CD4-positive, alpha-beta T cell (primary cell): ENCODE data around the gene PHF1. TPM values are rescaled to one million over a fixed set of nuclear protein-coding genes. Genes with fewer than 3 reads are reported as not detected.
A peak's percentile ranks its signal among the peaks of the same experiment; 100 is the strongest.

ENCODE experiments used
- ATAC-seq: fragments of 200-7000 bp; cut with Tn5 transposase; one replicate; pipeline ENCODE4 v1.10.0; 2022; ENCODE audit warnings: mild to moderate bottlenecking; ENCODE audit not compliant: poor library complexity
- CTCF ChIA-PET: fragments of 350-600 bp; sonication (Branson Sonifier 250); formaldehyde crosslinking; loops from one replicate; lab custom pipeline; 2021; ENCODE audit warnings: antibody characterized with exemption, inconsistent platforms; lab: Charles Lee
- POLR2A ChIA-PET: fragments of 350-600 bp; sonication (Branson Sonifier 250); formaldehyde crosslinking; loops from one replicate; lab custom pipeline; 2021; ENCODE audit warnings: antibody characterized with exemption, inconsistent platforms; lab: Charles Lee
- DNase-seq, 14 experiments: peaks; one replicate each; pipeline ENCODE4 v3.0.0-alpha.2; 2013 to 2020; ENCODE audit warnings: mixed read lengths in 2 of 14
- H3K27ac ChIP-seq, 2 donors: one replicate each; pipeline versions ENCODE4 v1.5.1 to v1.7.0; 2013; ENCODE audit warnings: low read length in 2 of 2, low read depth in 1 of 2, mild to moderate bottlenecking in 1 of 2
- H3K27me3 ChIP-seq, 2 experiments: 1 replicate in 1 of 2; 2 replicates in 1 of 2; pipeline versions ENCODE4 v1.6.1 to v1.7.0; 2013; ENCODE audit warnings: low read length in 2 of 2, control low read depth in 1 of 2, mild to moderate bottlenecking in 1 of 2, moderate library complexity in 1 of 2; ENCODE audit not compliant: insufficient read depth in 2 of 2, control insufficient read depth in 1 of 2
- H3K36me3 ChIP-seq: one replicate; pipeline ENCODE4 v1.6.1; 2013; ENCODE audit warnings: low read length, control low read depth; ENCODE audit not compliant: insufficient read depth
- H3K4me1 ChIP-seq: one replicate; pipeline ENCODE4 v1.6.1; 2013; ENCODE audit warnings: low read length, control low read depth; ENCODE audit not compliant: insufficient read depth
- H3K4me3 ChIP-seq: one replicate; pipeline ENCODE4 v1.5.1; 2013; ENCODE audit warnings: mild to moderate bottlenecking, low read length, moderate library complexity
- H3K9me3 ChIP-seq, 2 experiments: 1 replicate in 1 of 2; 2 replicates in 1 of 2; pipeline versions ENCODE4 v1.6.1 to v1.7.0; 2013; ENCODE audit warnings: low read length in 2 of 2, mild to moderate bottlenecking in 2 of 2, control low read depth in 1 of 2, moderate library complexity in 1 of 2; ENCODE audit not compliant: control insufficient read depth in 1 of 2, insufficient read depth in 1 of 2
- H3K27ac Mint-ChIP-seq: one replicate; pipeline ENCODE4 v1.8.0; 2020; ENCODE audit warnings: mixed read lengths
- H3K27me3 Mint-ChIP-seq: one replicate; pipeline ENCODE4 v1.8.0; 2021; ENCODE audit warnings: mixed read lengths
- H3K36me3 Mint-ChIP-seq: one replicate; pipeline ENCODE4 v1.8.0; 2021; ENCODE audit warnings: low read depth, mixed read lengths
- H3K4me1 Mint-ChIP-seq: one replicate; pipeline ENCODE4 v1.8.0; 2021; ENCODE audit warnings: low read depth, mixed read lengths
- H3K4me3 Mint-ChIP-seq: one replicate; pipeline ENCODE4 v1.8.0; 2020; ENCODE audit warnings: mild to moderate bottlenecking, mixed read lengths
- H3K9me3 Mint-ChIP-seq: one replicate; pipeline ENCODE4 v1.8.0; 2020; ENCODE audit warnings: mixed read lengths
- CTCF ChIP-seq: fragments of 200-600 bp; IDR thresholded peaks from one replicate; pipeline ENCODE4 v1.8.0; 2022; ENCODE audit warnings: antibody characterized with exemption, mild to moderate bottlenecking
- intact Hi-C, 2 experiments: fragments of 100-400 bp; cut with DNase I in 1 of 2; cut with micrococcal nuclease in 1 of 2; formaldehyde crosslinking; loops; one replicate each; pipeline versions ENCODE4 v1.15.1 to v1.9.0; 2023 to 2025; cut with DNase I, micrococcal nuclease
- total RNA-seq, 174 experiments: library from RNA in 2 of 174; stranded (reverse) in 2 of 174; gene quantifications; one replicate each; pipeline ENCODE4 v1.2.3 and lab custom pipeline; 2021 to 2026

Gene PHF1
- total RNA-seq, 2 experiments from 2014 or later = 545 to 557 TPM

GRCh38 chr6:33419580-33420490 lies 9.0 kb downstream of the PHF1 start, which contains the start of gene SYNGAP1:
Gene SYNGAP1, plus strand, starts transcription at chr6:33420065. Its CDS starts 200 bp downstream, at chr6:33420265.
- intact Hi-C loops = loop anchor here in 1 of 2 experiments (2.0 to 5.0 kb wide), 2 partner anchors 75 to 108 kb away; partner anchors contain the start of gene TAPBP
- H3K27ac Mint-ChIP-seq = peak within 1 kb of the TSS; percentile 98
- no peaks in the 10 kb centered on the region for H3K9me3 Mint-ChIP-seq
- POLR2A ChIA-PET = interaction anchor here (0.6 to 4.8 kb wide), 7 partner anchors 9 to 151 kb away, joined by 3 to 60 read pairs (median 18); partner anchors contain the start of genes PHF1 and ZBTB9
- H3K4me1 Mint-ChIP-seq = peaks cover 78% of the 10 kb centered on the region
- ATAC-seq (no peak), DNase-seq (peak in 10 of 14 experiments; percentile 32 to 67 (median 53))
- CTCF ChIA-PET = interaction anchor here (0.7 to 0.8 kb wide), 2 partner anchors 25 to 29 kb away, joined by 3 read pairs; no protein-coding TSS in a partner anchor
- no peaks in the 10 kb centered on the region for H3K27me3 Mint-ChIP-seq
- H3K36me3 ChIP-seq = peaks cover 18% of the 10 kb centered on the region
- H3K36me3 Mint-ChIP-seq = peaks cover 34% of the 10 kb centered on the region
- no peak for TF ChIP-seq CTCF
- H3K4me3 ChIP-seq = peak within 1 kb of the TSS; percentile 54
- H3K27ac ChIP-seq = peak within 1 kb of the TSS; percentile 97 to 99
- H3K27me3 ChIP-seq = no peaks in the 10 kb centered on the region
- peaks cover 66% of the 10 kb centered on the region for H3K4me1 ChIP-seq
- H3K4me3 Mint-ChIP-seq = peak within 1 kb of the TSS; percentile 92
- no peaks in the 10 kb centered on the region for H3K9me3 ChIP-seq

GRCh38 chr6:33420491-33421343 lies 9.9 kb downstream of the PHF1 start:
- H3K27ac Mint-ChIP-seq = peak overlapping the region; percentile 62
- POLR2A ChIA-PET = no interaction called here
- peaks cover 9% of the 10 kb centered on the region for H3K36me3 ChIP-seq
- H3K27ac ChIP-seq = no peak overlapping the region
- H3K4me3 Mint-ChIP-seq = peak overlapping the region; percentile 71
- CTCF ChIA-PET = no interaction called here
- no peak for TF ChIP-seq CTCF
- intact Hi-C loops = no loop called here
- no peaks in the 10 kb centered on the region for H3K9me3 ChIP-seq
- H3K4me3 ChIP-seq = no peak overlapping the region
- H3K36me3 Mint-ChIP-seq = peaks cover 25% of the 10 kb centered on the region
- ATAC-seq = no peak
- H3K27me3 Mint-ChIP-seq = no peaks in the 10 kb centered on the region
- H3K9me3 Mint-ChIP-seq = no peaks in the 10 kb centered on the region
- peaks cover 65% of the 10 kb centered on the region for H3K4me1 ChIP-seq
- no peak for DNase-seq
- H3K4me1 Mint-ChIP-seq = peaks cover 78% of the 10 kb centered on the region
- no peaks in the 10 kb centered on the region for H3K27me3 ChIP-seq

GRCh38 chr6:33421344-33421643 lies 10.5 kb downstream of the PHF1 start:
- no peak for DNase-seq
- ChIA-PET CTCF (no interaction called here), POLR2A (no interaction called here)
- H3K9me3 Mint-ChIP-seq = no peaks in the 10 kb centered on the region
- Histone ChIP-seq H3K27ac (no peak overlapping the region), H3K27me3 (no peaks in the 10 kb centered on the region), H3K9me3 (no peaks in the 10 kb centered on the region), H3K4me1 (peaks cover 59% of the 10 kb centered on the region), H3K36me3 (peaks cover 3% of the 10 kb centered on the region), H3K4me3 (no peak overlapping the region)
- peaks cover 77% of the 10 kb centered on the region for H3K4me1 Mint-ChIP-seq
- intact Hi-C loops = no loop called here
- no peak for TF ChIP-seq CTCF
- H3K4me3 Mint-ChIP-seq = peak overlapping the region; percentile 71
- H3K27me3 Mint-ChIP-seq = no peaks in the 10 kb centered on the region
- no peak for ATAC-seq
- peak overlapping the region; percentile 62 for H3K27ac Mint-ChIP-seq
- H3K36me3 Mint-ChIP-seq = peaks cover 19% of the 10 kb centered on the region
